ENCODE results near the gene NEURL3. TPM values are rescaled to one million over a fixed set of nuclear protein-coding genes. Genes with fewer than 3 reads are reported as not detected.

NEURL3 gene
- total and polyA plus RNA-seq, 2 donors (not counting 3 experiments of a cell fraction or from before 2014, with no cell fraction given): not detected

- Histone ChIP-seq H3K4me1 (ENCODE audit: control insufficient read depth, extremely low read depth, insufficient read depth, low read length) (peaks cover 22% of the 10 kb centered on the region), H3K27me3 (ENCODE audit: control insufficient read depth in 2 of 2, insufficient read depth in 2 of 2, low read length in 2 of 2) (no peaks in the 10 kb centered on the region), H3K79me2 (ENCODE audit: control insufficient read depth, insufficient read depth, low read length) (peaks cover 37% of the 10 kb centered on the region), H3K36me3 (ENCODE audit: control insufficient read depth in 2 of 2, extremely low read depth in 1 of 2, insufficient read depth in 2 of 2, low read length in 2 of 2) (peaks cover 0 to 7% of the 10 kb centered on the region in 2 experiments), H3K27ac (ENCODE audit: insufficient read depth, low read depth, low read length) (peak overlapping the region; percentile 67), H3K4me2 (ENCODE audit: insufficient read depth, low read length) (peak overlapping the region; percentile 90), H4K20me1 (replicated peaks; ENCODE audit: control insufficient read depth, extremely low read depth, insufficient read depth, low read length) (peaks cover 2% of the 10 kb centered on the region), H2AFZ (ENCODE audit: low read depth, low read length) (no peak overlapping the region), H3K9ac (replicated peaks; ENCODE audit: extremely low read depth, insufficient read depth, low read length) (peak overlapping the region; percentile 97), H3K4me3 (replicated peaks in 1 of 3; ENCODE audit: insufficient read depth in 1 of 3, low read depth in 1 of 3, low read length in 3 of 3) (no peak overlapping the region), H3K9me3 (replicated peaks; ENCODE audit: control insufficient read depth, insufficient read depth, low read length) (no peaks in the 10 kb centered on the region), H3K9me1 (replicated peaks; ENCODE audit: control insufficient read depth, extremely low read depth, insufficient read depth, low read length) (no peaks in the 10 kb centered on the region)
- TF ChIP-seq FOS (IDR thresholded peaks at IDR 0.05; ENCODE audit: borderline replicate concordance, insufficient read depth, low read length): no peak
- no peak for TF ChIP-seq JUN (IDR thresholded peaks at IDR 0.05; ENCODE audit: borderline replicate concordance, insufficient read depth, insufficient read length, low read depth)
- no peak for TF ChIP-seq CTCF (IDR thresholded peaks at IDR 0.05; ENCODE audit: extremely low read depth in 1 of 2, insufficient read depth in 1 of 2, low read depth in 1 of 2, low read length in 2 of 2)
- TF ChIP-seq POLR2AphosphoS5 (IDR thresholded peaks at IDR 0.05; ENCODE audit: insufficient read depth, low read depth, low read length): no peak
- no peak for TF ChIP-seq EZH2 (IDR thresholded peaks at IDR 0.05; ENCODE audit: borderline replicate concordance, low read depth, low read length, severe bottlenecking)
- no peak for TF ChIP-seq GATA2 (IDR thresholded peaks at IDR 0.05; ENCODE audit: insufficient read depth, insufficient read length, low read depth, low read length)
- TF ChIP-seq MAX (IDR thresholded peaks at IDR 0.05; ENCODE audit: insufficient read depth, insufficient read length): no peak
- TF ChIP-seq POLR2A (IDR thresholded peaks at IDR 0.05; ENCODE audit: low read depth, low read length): no peak
- TF ChIP-seq MYC (IDR thresholded peaks at IDR 0.05; ENCODE audit: low read depth, low read length): no peak
- dilution Hi-C loops (cut with MboI; ENCODE audit: extremely low pct_ligation_motif_present, low sequenced_read_pairs): no loop called here
- BruUV-seq (replicated peaks): no TSS peak
- POLR2A ChIA-PET: interaction anchor here (2.5 kb wide), 1 partner anchor 15 kb away, joined by 8 read pairs; no protein-coding TSS in a partner anchor
- intact Hi-C loops (cut with micrococcal nuclease): loop anchor here (5.0 kb wide), 1 partner anchor 223 kb away; the partner anchor contains the start of gene CNNM4
- no peak for DNase-seq (ENCODE audit: low read depth, low spot score)
- CTCF ChIA-PET: interaction anchor here (1.4 to 8.7 kb wide), 4 partner anchors 11 to 132 kb away, joined by 5 to 130 read pairs (median 19); no protein-coding TSS in a partner anchor
- FAIRE-seq: no peak
Observed at GRCh38 chr2:96539215-96539920, 34.2 kb upstream of the NEURL3 start.

All from endothelial cell of umbilical vein (primary cell).